ENCODE results near the gene PEMT. TPM values are rescaled to one million over a fixed set of nuclear protein-coding genes. Genes with fewer than 3 reads are reported as not detected.

Gene PEMT
- total RNA-seq, 4 donors from 2014 or later, result 24.6 to 32.2 (median 28.2) TPM

GRCh38 chr17:17593222-17593620, 1.7 kb upstream of the PEMT start:
- DNase-seq, result no peak
- H3K4me3 ChIP-seq, result no peak overlapping the region
- 57 to 87% methylated on average over 5 of the region's 6 CpGs for WGBS, 2 donors
- no peaks in the 10 kb centered on the region for H3K9me3 ChIP-seq
- TF ChIP-seq CTCF (IDR thresholded peaks at IDR 0.05) (no peak), POLR2A (IDR thresholded peaks at IDR 0.05) (no peak)
- H3K27me3 ChIP-seq, result no peaks in the 10 kb centered on the region
- peaks cover 15 to 50% (median 23%) of the 10 kb centered on the region in 3 donors for H3K4me1 ChIP-seq
- H3K36me3 ChIP-seq, result no peaks in the 10 kb centered on the region
- intact Hi-C loops (cut with DNase I), result no loop called here
- peak overlapping the region in 3 of 4 donors; percentile 90 to 92 (median 90) for H3K27ac ChIP-seq

GRCh38 chr17:17590883-17591354, 589 bp downstream of the PEMT start:
- Histone ChIP-seq H3K27me3 (no peaks in the 10 kb centered on the region), H3K27ac (peak overlapping the region; percentile 90 to 95 (median 91)), H3K9me3 (no peaks in the 10 kb centered on the region), H3K36me3 (no peaks in the 10 kb centered on the region), H3K4me1 (peaks cover 15 to 61% (median 23%) of the 10 kb centered on the region in 3 donors), H3K4me3 (peak overlapping the region; percentile 54 to 98 (median 78))
- TF ChIP-seq POLR2A (IDR thresholded peaks at IDR 0.05), result peak in 1 of 4 donors; percentile 30
- TF ChIP-seq CTCF (IDR thresholded peaks at IDR 0.05), result no peak
- 2 to 7% methylated on average over 11 to 21 of the region's 21 CpGs for WGBS, 2 donors
- intact Hi-C loops (cut with DNase I), result no loop called here
- DNase-seq, result no peak

GRCh38 chr17:17590141-17590751, 1.3 kb downstream of the PEMT start:
- Histone ChIP-seq H3K27ac (peak overlapping the region; percentile 90 to 95 (median 91)), H3K36me3 (no peaks in the 10 kb centered on the region), H3K4me1 (peaks cover 15 to 56% (median 21%) of the 10 kb centered on the region in 3 donors), H3K27me3 (no peaks in the 10 kb centered on the region), H3K4me3 (peak overlapping the region in 3 of 4 donors; percentile 71 to 98 (median 84)), H3K9me3 (no peaks in the 10 kb centered on the region)
- WGBS, 2 donors, result 55 to 71% methylated on average over 9 to 10 of the region's 11 CpGs
- no peak for DNase-seq
- intact Hi-C loops (cut with DNase I), result no loop called here
- TF ChIP-seq POLR2A (IDR thresholded peaks at IDR 0.05), result no peak
- no peak for TF ChIP-seq CTCF (IDR thresholded peaks at IDR 0.05)

GRCh38 chr17:17587614-17588337, 3.7 kb downstream of the PEMT start:
- 55 to 65% methylated on average over 10 of the region's 10 CpGs for WGBS, 2 donors
- H3K4me1 ChIP-seq, result peaks cover 12 to 43% (median 14%) of the 10 kb centered on the region in 3 donors
- no peaks in the 10 kb centered on the region for H3K36me3 ChIP-seq
- no peaks in the 10 kb centered on the region for H3K9me3 ChIP-seq
- intact Hi-C loops (cut with DNase I), result no loop called here
- TF ChIP-seq CTCF (IDR thresholded peaks at IDR 0.05), result no peak
- no peak for TF ChIP-seq POLR2A (IDR thresholded peaks at IDR 0.05)
- H3K27ac ChIP-seq, result peak overlapping the region in 3 of 4 donors; percentile 31 to 69 (median 40)
- DNase-seq, result no peak
- H3K27me3 ChIP-seq, result no peaks in the 10 kb centered on the region
- no peak overlapping the region for H3K4me3 ChIP-seq

- no peak for DNase-seq
- intact Hi-C loops (cut with DNase I), result no loop called here
Observed at GRCh38 chr17:17582372-17582771, 9.1 kb downstream of the PEMT start.

More at GRCh38 chr17:17582372-17582771, 9.1 kb downstream of the PEMT start:
- Histone ChIP-seq H3K27ac (no peak overlapping the region), H3K36me3 (no peaks in the 10 kb centered on the region), H3K9me3 (no peaks in the 10 kb centered on the region), H3K27me3 (no peaks in the 10 kb centered on the region), H3K4me1 (peaks cover 0 to 3% (median 0%) of the 10 kb centered on the region in 3 donors), H3K4me3 (no peak overlapping the region)
- 74 to 93% methylated on average over 4 to 5 of the region's 6 CpGs for WGBS, 2 donors
- no peak for TF ChIP-seq POLR2A (IDR thresholded peaks at IDR 0.05)
- no peak for TF ChIP-seq CTCF (IDR thresholded peaks at IDR 0.05)
